ENCODE measurements around the gene DHFR2. TPM values are rescaled to one million over a fixed set of nuclear protein-coding genes. Genes with fewer than 3 reads are reported as not detected.
"Not testable (repeated sequence)": the region's sequence is repeated elsewhere in the genome, so short reads cannot be mapped to it uniquely, and the experiment has no call there.

Gene DHFR2
- 1.9 TPM for polyA plus RNA-seq (2012; ENCODE audit: missing spikeins)

DNA sequence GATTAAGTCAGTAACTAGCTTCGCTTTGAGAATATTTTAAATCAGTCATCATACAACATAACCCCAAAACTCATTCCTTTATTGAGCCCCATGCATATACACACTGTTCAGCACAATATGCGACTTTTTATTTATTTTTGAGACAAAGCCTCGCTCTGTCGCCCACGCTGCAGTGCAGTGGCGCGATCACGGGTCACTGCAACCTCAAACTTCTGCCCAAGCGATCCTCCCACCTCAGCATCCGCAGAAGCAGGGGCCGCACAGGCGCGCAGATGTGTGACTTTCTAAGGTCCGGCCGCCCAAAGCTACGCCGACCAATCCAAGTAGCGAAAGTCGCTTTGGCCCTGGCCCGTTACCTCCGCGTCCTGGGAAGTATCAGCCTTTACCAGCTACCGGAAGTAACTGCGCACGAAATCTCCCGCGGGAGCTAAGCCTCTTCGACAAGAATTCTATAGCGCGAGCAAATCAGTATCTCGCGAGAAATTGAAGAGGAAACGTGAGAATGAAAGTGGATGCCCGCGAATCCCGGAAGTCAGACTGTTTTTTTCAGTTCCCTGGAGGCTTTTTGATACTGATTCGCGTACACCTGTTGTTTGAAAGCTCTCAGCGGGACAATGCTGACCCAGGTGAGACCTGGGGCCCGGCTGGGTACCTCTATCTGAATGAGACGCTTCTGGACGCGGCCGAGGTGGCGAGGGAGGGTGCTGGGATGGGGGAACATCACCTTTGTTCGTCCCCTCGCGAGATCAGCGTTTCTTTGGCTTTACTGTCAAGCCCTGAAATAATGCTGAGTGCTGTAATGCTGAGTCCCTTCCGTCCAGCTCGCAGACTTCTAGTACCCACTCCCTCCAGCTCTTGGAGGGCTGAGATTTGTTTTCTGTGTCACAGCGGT, at the start of gene DHFR2, which contains the start of gene NSUN3:
Gene DHFR2 (minus strand): TSS at position 404 of the 892 bp plus-strand sequence. CDS start 1,405 bp downstream, outside the sequence.
Gene NSUN3 (plus strand): TSS at position 549 of the 892 bp plus-strand sequence. CDS start 66 bp downstream, at position 615.
- TF ChIP-seq POLR2A (IDR thresholded peaks at IDR 0.05; ENCODE audit: low read depth, low read length) (peak; percentile 77), POLR2AphosphoS5 (IDR thresholded peaks at IDR 0.05; ENCODE audit: low read depth, low read length) (peak; percentile 67), TAF1 (IDR thresholded peaks at IDR 0.05; ENCODE audit: borderline replicate concordance, low read depth, low read length) (no peak; the same call in 1 of the 2 replicates)
- DNase-seq (ENCODE audit: insufficient read length) (peak; percentile 34), FAIRE-seq (peak; percentile 95)

GRCh38 chr3:94110854-94111253, 48.1 kb upstream of the DHFR2 start:
- FAIRE-seq: no peak
- no peak for TF ChIP-seq TAF1 (IDR thresholded peaks at IDR 0.05; ENCODE audit: borderline replicate concordance, low read depth, low read length)
- TF ChIP-seq POLR2AphosphoS5 (IDR thresholded peaks at IDR 0.05; ENCODE audit: low read depth, low read length): no peak
- TF ChIP-seq POLR2A (IDR thresholded peaks at IDR 0.05; ENCODE audit: low read depth, low read length): no peak
- no peak for DNase-seq (ENCODE audit: insufficient read length)

DNA sequence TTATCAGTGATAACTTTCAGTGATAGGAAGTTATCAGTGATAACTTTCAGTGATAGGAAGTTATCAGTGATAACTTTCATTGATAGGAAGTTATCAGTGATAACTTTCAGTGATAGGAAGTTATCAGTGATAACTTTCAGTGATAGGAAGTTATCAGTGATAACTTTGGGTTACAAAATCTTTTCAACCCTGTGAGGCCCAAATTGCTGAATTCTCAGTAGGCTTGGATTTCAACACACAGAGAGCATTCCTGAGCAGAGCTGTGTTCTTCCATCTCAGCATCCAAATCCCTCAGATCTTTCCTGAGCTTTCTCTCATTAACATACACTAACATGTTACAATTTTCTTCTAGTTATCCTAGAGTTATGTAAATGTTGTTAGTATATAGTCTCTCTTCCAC, 47.5 kb upstream of the DHFR2 start:
- DNase-seq (ENCODE audit: insufficient read length); FAIRE-seq: not testable (repeated sequence)

DNA sequence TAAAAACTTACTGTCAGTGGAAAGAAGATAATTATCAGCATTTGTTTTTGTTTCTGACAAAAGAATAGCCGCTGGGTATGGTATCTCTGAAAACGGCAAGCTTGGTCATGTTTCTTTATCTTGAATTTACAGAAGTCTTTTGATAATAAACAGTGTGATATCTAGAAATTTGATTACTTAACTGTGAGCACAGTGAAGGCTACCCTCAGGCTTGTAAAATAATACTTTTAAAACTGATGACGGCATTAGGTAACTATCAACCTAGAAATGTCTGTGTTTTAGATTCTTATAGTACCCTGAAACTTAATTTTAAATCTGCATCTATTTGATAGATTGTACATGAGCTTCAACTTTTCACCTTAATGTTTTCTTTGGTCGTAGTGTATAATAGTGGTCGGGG, 43.6 kb upstream of the DHFR2 start:
- DNase-seq (ENCODE audit: insufficient read length) (no peak), FAIRE-seq (no peak)
- TF ChIP-seq TAF1 (IDR thresholded peaks at IDR 0.05; ENCODE audit: borderline replicate concordance, low read depth, low read length) (no peak), POLR2AphosphoS5 (IDR thresholded peaks at IDR 0.05; ENCODE audit: low read depth, low read length) (no peak), POLR2A (IDR thresholded peaks at IDR 0.05; ENCODE audit: low read depth, low read length) (no peak)

GRCh38 chr3:94101860-94102259, 39.1 kb upstream of the DHFR2 start:
- TF ChIP-seq POLR2A (IDR thresholded peaks at IDR 0.05; ENCODE audit: low read depth, low read length) (no peak), POLR2AphosphoS5 (IDR thresholded peaks at IDR 0.05; ENCODE audit: low read depth, low read length) (no peak), TAF1 (IDR thresholded peaks at IDR 0.05; ENCODE audit: borderline replicate concordance, low read depth, low read length) (no peak)
- DNase-seq (ENCODE audit: insufficient read length) (no peak), FAIRE-seq (no peak)

DNA sequence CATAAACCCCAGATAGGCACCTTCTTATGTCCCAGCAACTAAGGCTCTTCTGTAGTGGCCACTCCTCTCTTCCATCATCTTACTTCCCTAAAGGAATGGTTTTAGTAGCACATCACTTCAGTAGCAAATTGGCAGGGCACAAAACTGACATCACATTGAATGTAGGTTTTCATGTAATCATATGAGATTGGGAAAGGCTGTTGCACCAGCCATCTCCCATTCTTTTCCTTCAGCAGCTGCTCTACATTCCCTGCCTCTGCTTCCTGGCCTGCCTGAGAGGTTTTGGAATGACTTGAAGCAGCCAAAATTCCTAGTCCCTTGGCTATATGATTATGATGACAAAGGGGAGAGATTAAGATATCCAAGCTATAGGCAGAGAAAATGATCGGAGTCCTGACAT, 36.6 kb upstream of the DHFR2 start:
- TF ChIP-seq POLR2A (IDR thresholded peaks at IDR 0.05; ENCODE audit: low read depth, low read length) (no peak), TAF1 (IDR thresholded peaks at IDR 0.05; ENCODE audit: borderline replicate concordance, low read depth, low read length) (no peak), POLR2AphosphoS5 (IDR thresholded peaks at IDR 0.05; ENCODE audit: low read depth, low read length) (no peak)
- no peak for FAIRE-seq
- no peak for DNase-seq (ENCODE audit: insufficient read length)

GRCh38 chr3:94098452-94098851, 35.7 kb upstream of the DHFR2 start:
- TF ChIP-seq TAF1 (IDR thresholded peaks at IDR 0.05; ENCODE audit: borderline replicate concordance, low read depth, low read length): no peak
- TF ChIP-seq POLR2AphosphoS5 (IDR thresholded peaks at IDR 0.05; ENCODE audit: low read depth, low read length): no peak
- TF ChIP-seq POLR2A (IDR thresholded peaks at IDR 0.05; ENCODE audit: low read depth, low read length): no peak
- DNase-seq (ENCODE audit: insufficient read length) (no peak), FAIRE-seq (no peak)

DNA sequence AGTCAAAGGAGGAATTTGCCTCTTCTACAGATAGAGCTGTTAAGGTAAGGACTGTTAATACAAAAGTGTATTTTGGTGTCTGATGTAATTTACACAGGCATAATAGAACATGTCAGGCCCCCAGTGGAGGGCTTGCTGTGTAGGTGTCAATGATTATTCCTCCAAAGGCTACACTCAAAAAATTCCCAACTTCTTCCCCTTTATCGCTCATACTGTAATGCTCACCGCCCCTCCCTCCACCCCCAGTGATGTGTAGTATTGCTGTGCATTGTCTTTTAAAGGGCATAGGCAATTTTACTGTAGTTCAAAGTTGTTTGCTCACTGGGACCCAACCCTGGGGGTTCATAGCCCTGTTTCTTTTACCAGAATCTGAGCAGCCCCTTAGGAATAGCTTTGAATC, 32.4 kb upstream of the DHFR2 start:
- no peak for FAIRE-seq
- TF ChIP-seq POLR2A (IDR thresholded peaks at IDR 0.05; ENCODE audit: low read depth, low read length): no peak
- TF ChIP-seq TAF1 (IDR thresholded peaks at IDR 0.05; ENCODE audit: borderline replicate concordance, low read depth, low read length): no peak
- TF ChIP-seq POLR2AphosphoS5 (IDR thresholded peaks at IDR 0.05; ENCODE audit: low read depth, low read length): no peak
- DNase-seq (ENCODE audit: insufficient read length): no peak

DNA sequence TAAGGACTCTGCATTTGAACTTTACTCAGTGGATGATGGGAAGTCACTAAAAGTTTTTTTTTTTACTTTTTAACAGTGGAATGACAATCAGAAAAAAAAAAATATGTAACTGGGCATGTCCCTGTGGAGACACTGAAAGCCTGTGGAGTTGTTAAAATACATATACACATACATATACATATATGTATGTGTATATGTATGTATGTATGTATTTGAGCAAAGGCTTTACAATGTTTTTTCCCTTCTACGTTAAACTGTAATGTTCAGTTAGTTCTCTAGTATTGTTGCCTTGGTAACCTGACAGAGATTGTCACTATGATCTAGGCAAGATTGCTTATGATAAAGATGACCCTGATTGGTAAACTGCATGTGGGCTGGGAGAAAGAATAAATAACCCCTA, 30.4 kb upstream of the DHFR2 start:
- TF ChIP-seq POLR2A (IDR thresholded peaks at IDR 0.05; ENCODE audit: low read depth, low read length) (no peak), POLR2AphosphoS5 (IDR thresholded peaks at IDR 0.05; ENCODE audit: low read depth, low read length) (no peak), TAF1 (IDR thresholded peaks at IDR 0.05; ENCODE audit: borderline replicate concordance, low read depth, low read length) (no peak)
- FAIRE-seq: no peak
- no peak for DNase-seq (ENCODE audit: insufficient read length)

- no peak for FAIRE-seq
- no peak for TF ChIP-seq POLR2AphosphoS5 (IDR thresholded peaks at IDR 0.05; ENCODE audit: low read depth, low read length)
- TF ChIP-seq POLR2A (IDR thresholded peaks at IDR 0.05; ENCODE audit: low read depth, low read length): no peak
- TF ChIP-seq TAF1 (IDR thresholded peaks at IDR 0.05; ENCODE audit: borderline replicate concordance, low read depth, low read length): no peak
- no peak for DNase-seq (ENCODE audit: insufficient read length)
Observed at GRCh38 chr3:94092086-94092485, 29.4 kb upstream of the DHFR2 start.

DNA sequence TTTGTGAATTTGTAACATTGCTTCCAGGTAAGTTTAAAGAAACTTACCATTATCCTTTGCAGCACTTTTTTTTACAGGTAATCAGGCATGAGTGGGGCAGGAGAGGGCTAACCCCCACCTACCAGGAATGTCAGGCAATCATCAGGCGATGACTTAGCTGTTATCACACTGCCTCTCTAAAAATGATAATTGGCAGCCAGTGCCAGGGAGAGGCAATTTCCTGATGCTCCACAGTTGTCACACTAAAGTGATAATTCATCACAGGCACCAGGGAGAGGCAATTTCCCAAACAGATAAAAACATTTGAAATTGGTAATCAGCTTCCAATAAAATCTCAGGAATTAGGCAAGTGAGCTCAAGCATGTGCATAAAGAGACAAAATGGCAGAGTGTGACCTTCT, 26.4 kb upstream of the DHFR2 start:
- DNase-seq (ENCODE audit: insufficient read length): no peak
- FAIRE-seq: no peak
- TF ChIP-seq TAF1 (IDR thresholded peaks at IDR 0.05; ENCODE audit: borderline replicate concordance, low read depth, low read length) (no peak), POLR2A (IDR thresholded peaks at IDR 0.05; ENCODE audit: low read depth, low read length) (no peak), POLR2AphosphoS5 (IDR thresholded peaks at IDR 0.05; ENCODE audit: low read depth, low read length) (no peak)

- DNase-seq (ENCODE audit: insufficient read length) (no peak), FAIRE-seq (peak; percentile 66)
- TF ChIP-seq TAF1 (IDR thresholded peaks at IDR 0.05; ENCODE audit: borderline replicate concordance, low read depth, low read length): no peak
- no peak for TF ChIP-seq POLR2A (IDR thresholded peaks at IDR 0.05; ENCODE audit: low read depth, low read length)
- TF ChIP-seq POLR2AphosphoS5 (IDR thresholded peaks at IDR 0.05; ENCODE audit: low read depth, low read length): no peak
Observed at GRCh38 chr3:94083261-94083660, 20.5 kb upstream of the DHFR2 start.

Measured in GM12892 (cell line).